Measurements from ENCODE around the gene CFAP251.

Gene CFAP251

DNA sequence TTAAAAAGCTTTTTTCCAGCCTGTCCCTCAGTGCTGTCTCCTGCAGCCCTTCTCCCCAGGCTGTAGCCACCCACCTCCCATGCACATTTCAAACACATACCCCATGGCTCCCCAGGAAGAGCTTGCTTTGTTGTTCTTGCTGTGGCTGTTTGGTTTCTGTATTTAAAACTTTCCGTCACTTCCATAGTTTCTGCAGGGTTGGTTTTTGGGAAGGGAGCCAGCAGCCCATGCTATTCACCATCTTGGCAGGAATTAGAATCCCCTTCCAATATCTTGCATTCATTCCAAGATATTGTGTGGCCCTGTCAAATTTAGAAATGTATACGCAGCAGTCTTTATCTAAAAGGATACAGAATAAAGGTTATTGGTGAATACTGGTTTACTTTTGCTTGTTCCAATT, 29.6 kb downstream of the CFAP251 start:
- DNase-seq (ENCODE audit: low spot score) = no peak

GRCh38 chr12:121949648-121950397, 31.4 kb downstream of the CFAP251 start:
- no peak for DNase-seq (ENCODE audit: low spot score)

GRCh38 chr12:121953117-121953692, 34.8 kb downstream of the CFAP251 start:
- DNase-seq (ENCODE audit: low spot score) = no peak

DNA sequence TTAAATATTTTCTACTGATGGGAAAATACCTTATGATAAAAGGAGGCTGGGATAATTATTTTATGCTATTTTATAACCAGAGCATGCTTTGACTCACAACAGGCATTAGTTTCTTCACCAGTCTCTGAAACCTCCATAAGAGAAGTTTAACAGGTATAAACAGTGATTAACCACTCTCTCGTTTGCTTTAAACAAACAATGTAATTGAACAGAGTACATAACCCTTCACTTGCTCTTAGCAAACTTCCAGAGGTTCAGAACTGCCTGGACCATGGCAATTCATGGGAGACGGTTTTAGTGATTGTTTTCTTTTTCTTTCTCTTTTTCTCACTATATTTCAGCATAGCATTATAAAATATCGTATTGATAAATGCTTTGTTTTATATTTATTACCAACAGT, 35.3 kb downstream of the CFAP251 start:
- DNase-seq (ENCODE audit: low spot score) = no peak

DNA sequence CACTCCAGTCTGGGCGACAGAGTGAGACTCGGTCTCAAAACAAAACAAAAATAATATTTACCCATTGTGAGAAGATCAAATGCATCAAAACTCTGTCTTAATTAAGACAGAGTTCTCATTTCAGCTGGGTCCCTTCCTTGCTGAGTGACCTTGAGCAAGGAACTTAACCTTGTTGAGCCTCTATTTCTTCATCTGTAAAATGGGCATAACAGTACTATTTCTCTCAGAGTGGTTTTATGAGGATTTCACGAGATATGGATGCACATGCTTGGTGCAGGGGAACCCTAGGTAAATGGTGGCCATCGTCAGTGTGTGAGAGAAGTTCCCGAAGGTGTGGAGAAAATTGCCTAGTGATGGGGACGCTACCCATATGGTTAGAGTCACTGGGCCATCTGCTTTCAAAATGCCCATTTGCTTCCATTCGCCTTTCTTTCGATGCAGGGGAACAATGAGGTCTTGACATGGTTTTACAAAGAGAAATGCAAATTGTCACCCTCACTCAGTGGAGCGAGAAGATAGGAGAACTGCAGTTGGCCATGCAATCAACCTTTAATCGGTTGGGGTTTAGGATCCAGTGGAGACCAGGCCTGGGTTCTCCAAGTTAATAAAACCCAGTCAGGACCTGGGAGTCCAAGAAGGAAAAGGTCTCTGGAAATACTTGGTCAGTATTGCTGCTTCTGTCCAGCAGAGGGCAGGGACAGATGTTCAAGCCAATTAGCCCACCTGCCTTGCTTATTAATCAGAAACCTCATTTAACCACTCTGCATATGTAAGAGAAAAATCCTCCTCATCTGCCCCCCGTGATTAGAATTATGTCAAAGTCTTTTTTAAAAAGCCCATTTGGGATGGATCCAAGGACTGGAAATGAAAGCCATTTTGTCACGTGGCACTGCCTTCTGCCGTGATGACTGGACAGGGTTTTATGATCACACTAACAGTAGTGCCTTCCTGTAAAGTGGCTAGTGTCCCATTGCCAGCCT, 37.2 kb downstream of the CFAP251 start:
- no peak for DNase-seq (ENCODE audit: low spot score)

GRCh38 chr12:121957861-121958515, 39.6 kb downstream of the CFAP251 start:
- DNase-seq (ENCODE audit: low spot score) = no peak

- no peak for DNase-seq (ENCODE audit: low spot score)
Measured at GRCh38 chr12:121958541-121959240, 40.3 kb downstream of the CFAP251 start.

- DNase-seq (ENCODE audit: low spot score) = no peak
Measured at GRCh38 chr12:121960541-121960940, 42.1 kb downstream of the CFAP251 start.

GRCh38 chr12:121961195-121961879, 42.9 kb downstream of the CFAP251 start:
- DNase-seq (ENCODE audit: low spot score) = no peak

DNA sequence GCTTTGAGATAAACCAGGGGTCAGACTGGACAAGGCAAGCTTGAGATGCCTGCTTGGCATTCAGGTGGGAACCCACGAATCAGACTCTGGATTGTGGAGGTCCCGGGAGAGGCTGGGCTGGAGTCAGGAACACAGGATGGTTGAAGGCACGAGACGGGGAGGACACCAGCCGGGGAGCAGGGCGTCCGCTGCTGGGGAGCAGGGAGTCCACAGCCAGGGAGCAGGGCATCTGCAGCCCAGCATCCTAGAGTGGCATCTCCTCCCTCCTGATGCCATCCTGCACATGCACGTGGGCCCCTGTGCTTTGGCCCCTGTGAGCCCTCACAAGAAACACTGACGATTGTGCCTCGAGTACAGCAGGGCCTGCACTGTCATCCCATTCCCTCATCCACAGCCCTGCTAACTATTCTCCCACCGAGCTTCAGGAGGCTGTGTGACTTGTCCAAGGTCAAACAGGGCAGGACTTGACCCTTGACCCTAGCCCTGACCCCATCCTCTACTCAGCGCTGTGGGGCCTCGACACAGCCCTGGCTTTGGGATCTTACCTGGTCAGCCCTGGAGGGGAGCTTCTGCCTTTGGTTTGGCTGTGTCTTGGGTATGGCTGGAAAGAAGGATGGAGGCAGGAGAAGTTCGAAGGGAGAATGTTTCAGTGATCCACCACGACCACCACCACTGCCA, 45.1 kb downstream of the CFAP251 start:
- no peak for DNase-seq (ENCODE audit: low spot score)

- DNase-seq (ENCODE audit: low spot score) = no peak
Measured at GRCh38 chr12:121964813-121965643, 46.6 kb downstream of the CFAP251 start.

DNA sequence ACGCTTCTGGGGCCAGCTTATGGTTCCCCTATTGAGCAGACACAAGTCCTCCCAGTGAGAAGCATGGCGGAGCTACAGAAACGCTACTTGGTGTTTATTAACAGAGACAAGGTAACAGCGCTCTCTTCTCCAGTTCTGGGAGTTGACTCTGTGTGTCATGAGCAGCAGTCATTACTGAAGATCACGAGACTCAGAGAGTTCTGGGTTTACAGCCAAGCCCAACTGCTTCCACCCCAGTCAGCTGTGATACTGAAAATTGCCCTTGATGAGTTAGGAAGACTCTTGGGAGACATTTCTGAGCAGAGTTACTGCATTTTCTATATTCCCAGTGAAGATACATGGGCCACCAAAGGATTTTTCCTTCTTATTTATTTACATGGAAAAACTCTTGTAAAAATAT, 48.6 kb downstream of the CFAP251 start:
- no peak for DNase-seq (ENCODE audit: low spot score)

DNA sequence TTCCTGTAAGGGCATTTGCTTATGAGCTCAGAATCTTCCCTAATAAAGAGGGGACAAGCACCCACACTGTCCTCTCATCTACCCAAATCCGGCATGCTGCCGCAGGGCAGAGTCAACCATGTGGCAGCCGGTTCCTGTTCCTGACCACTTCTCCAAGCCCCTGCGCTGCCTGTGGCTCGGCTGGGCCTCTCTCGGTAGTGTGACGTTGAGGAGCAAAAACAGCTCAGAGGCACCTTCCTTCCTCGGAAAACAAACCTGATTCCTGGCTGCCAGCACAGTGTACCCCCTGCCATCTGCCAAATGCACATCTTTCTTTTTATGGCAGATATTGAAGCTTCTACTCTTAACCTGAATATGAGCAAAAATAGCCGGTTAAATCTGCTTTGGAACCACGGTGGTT, 50.5 kb downstream of the CFAP251 start:
- peak; percentile 34 for DNase-seq (ENCODE audit: low spot score)

DNA sequence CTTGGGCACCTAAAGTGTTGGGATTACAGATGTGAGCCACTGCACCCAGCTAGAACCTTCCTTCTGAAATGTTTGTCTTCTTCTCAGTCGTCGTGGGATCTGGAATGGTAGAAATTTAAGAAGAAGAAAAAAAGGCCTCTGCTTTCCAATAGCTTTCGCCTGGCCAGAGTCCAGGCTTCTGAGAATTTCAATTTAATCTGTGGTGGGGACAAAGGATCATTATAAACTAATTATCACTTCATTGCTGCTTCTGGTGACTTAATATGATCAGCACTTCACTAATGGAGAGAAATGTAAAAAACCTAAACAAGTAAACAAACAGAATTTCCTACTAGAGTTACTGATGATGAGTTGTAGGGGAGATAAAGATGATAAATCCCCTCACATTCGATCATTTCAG, 51.3 kb downstream of the CFAP251 start:
- no peak for DNase-seq (ENCODE audit: low spot score)

- DNase-seq (ENCODE audit: low spot score) = no peak
Measured at GRCh38 chr12:121970581-121971300, 52.3 kb downstream of the CFAP251 start.

DNA sequence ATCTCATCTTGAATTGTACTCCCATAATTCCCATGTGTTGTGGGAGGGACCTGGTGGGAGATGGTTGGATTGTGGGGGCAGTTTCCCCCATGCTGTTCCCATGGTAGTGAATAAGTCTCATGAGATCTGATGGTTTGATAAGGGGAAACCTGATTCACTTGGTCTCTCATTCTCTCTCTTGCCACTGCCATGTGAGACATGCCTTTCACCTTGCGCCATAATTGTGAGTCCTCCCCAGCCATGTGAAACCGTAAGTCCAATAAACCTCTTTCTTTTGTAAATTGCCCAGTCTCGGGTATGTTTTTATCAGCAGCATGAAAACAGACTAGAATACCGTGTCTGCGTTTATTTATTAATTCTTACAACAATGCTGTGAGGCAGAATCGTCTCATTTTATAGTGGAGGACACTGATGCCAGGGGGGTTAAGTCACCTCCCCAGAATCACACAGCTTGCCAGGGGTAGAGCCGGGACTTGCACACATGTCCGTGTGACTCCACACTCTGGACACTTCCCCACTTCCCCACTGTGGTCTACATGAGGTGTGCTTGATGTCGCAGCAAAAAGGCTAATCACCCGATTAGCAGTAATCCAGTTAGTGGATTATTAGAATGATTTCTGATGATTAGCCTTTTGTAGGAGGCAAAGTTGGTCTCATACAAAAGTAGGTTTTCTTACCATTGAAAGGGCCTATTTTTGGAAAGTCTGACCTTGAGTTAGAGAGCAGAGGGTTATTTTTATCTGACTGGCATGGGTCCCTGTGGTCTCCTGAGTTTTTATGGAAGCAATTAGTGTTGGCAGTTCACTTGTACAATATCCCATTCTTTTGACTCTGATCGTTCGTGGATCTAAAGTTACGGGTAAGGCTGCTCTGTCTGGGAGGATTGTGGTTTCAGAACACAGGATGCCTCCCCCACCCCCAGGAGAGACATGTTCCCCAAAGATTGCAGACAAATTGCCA, 55.9 kb downstream of the CFAP251 start:
- no peak for DNase-seq (ENCODE audit: low spot score)

GRCh38 chr12:121975021-121975420, 56.6 kb downstream of the CFAP251 start:
- no peak for DNase-seq (ENCODE audit: low spot score)

GRCh38 chr12:121976950-121977349, 58.6 kb downstream of the CFAP251 start:
- no peak for DNase-seq (ENCODE audit: low spot score)

Measured in globus pallidus (tissue), 1 donor.